Measurements from ENCODE around the gene DPM1.

DPM1 gene

DNA sequence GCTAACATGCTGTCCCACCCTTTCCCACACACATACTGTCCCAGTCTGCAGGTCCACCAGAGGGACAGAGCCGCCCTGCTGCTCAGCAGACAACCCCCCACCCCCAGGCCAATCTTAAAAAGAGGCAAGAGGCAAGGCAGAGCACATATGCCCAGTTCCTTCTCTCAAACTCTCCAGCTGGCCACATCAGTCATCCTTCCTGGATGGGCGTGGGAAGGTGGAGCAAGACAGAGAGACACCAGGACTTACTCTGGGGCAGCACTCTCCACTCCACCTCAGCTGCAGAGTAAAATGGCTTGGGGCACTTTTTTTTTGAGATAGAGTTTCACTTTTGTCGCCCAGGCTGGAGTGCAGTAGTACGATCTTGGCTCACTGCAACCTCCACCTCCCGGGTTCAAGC is 11.1 kb upstream of the DPM1 start:
- Histone ChIP-seq H3K9me3 (ENCODE audit: control insufficient read depth, low read length) (no peaks in the 10 kb centered on the region), H3K27ac (ENCODE audit: low read length, poor library complexity, severe bottlenecking) (no peak overlapping the region), H3K79me1 (replicated peaks; ENCODE audit: low read length, poor library complexity, severe bottlenecking) (no peaks in the 10 kb centered on the region), H4K8ac (ENCODE audit: low read length) (no peak overlapping the region), H2AK5ac (ENCODE audit: low read length, severe bottlenecking) (peak overlapping the region; percentile 1), H2BK5ac (ENCODE audit: low read depth, low read length, poor library complexity, severe bottlenecking) (no peak overlapping the region), H4K91ac (ENCODE audit: low read length) (no peak overlapping the region), H2BK12ac (ENCODE audit: low read length in 2 of 2) (no peak overlapping the region), H3K18ac (ENCODE audit: low read depth in 1 of 2, low read length in 2 of 2) (no peak overlapping the region), H3K4me2 (ENCODE audit: low read length, poor library complexity, severe bottlenecking) (no peak overlapping the region), H2BK15ac (ENCODE audit: low read depth, poor library complexity, severe bottlenecking) (no peak overlapping the region), H3K23ac (ENCODE audit: low read length in 2 of 2) (no peak overlapping the region), H3K14ac (ENCODE audit: low read length in 2 of 2) (no peak overlapping the region), H2BK120ac (ENCODE audit: low read depth, low read length) (no peak overlapping the region), H3K36me3 (ENCODE audit: control insufficient read depth in 1 of 2, insufficient read depth in 2 of 2, low read depth in 1 of 2, low read length in 2 of 2) (no peaks in the 10 kb centered on the region), H3K9ac (ENCODE audit: low read length) (no peak overlapping the region), H3K27me3 (ENCODE audit: control insufficient read depth in 1 of 2, insufficient read depth in 1 of 2, low read length in 2 of 2) (peaks cover 0 to 16% of the 10 kb centered on the region in 2 experiments), H3K4me1 (ENCODE audit: control insufficient read depth, insufficient read depth, low read depth, low read length) (peaks cover 11% of the 10 kb centered on the region), H3K4me3 (ENCODE audit: insufficient read depth in 1 of 2, low read depth in 1 of 2, low read length in 2 of 2) (no peak overlapping the region), H2AFZ (ENCODE audit: low read depth, low read length) (no peak overlapping the region), H3K4ac (ENCODE audit: low read depth in 1 of 2, low read length in 2 of 2) (no peak overlapping the region)
- 78% methylated on average over 5 of the region's 5 CpGs for WGBS
- no peak for DNase-seq

DNA sequence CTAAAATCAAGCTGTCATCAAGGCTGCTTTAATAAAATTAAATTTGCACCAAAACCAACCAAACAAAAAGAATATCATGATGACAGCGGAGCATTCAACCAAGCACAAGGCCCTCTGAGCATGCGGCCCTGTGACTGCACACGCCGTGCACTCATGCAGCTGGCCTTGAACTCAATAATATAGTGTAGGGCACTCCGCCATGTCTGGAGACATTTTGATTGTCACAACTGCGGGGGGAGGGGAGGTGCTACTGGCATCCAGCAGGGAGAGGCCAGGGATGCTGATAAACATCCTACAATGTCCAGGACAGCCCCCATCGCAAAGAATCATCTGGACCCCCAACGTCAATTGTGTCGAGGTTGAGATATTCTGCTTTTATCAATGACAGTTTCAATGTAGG is 10.0 kb upstream of the DPM1 start:
- Histone ChIP-seq H3K14ac (ENCODE audit: low read length in 2 of 2) (no peak overlapping the region), H3K23ac (ENCODE audit: low read length in 2 of 2) (no peak overlapping the region), H3K9ac (ENCODE audit: low read length) (no peak overlapping the region), H3K4me3 (ENCODE audit: insufficient read depth in 1 of 2, low read depth in 1 of 2, low read length in 2 of 2) (no peak overlapping the region), H3K27me3 (ENCODE audit: control insufficient read depth in 1 of 2, insufficient read depth in 1 of 2, low read length in 2 of 2) (peaks cover 0 to 16% of the 10 kb centered on the region in 2 experiments), H3K9me3 (ENCODE audit: control insufficient read depth, low read length) (no peaks in the 10 kb centered on the region), H2BK15ac (ENCODE audit: low read depth, poor library complexity, severe bottlenecking) (no peak overlapping the region), H2AK5ac (ENCODE audit: low read length, severe bottlenecking) (no peak overlapping the region), H2BK12ac (ENCODE audit: low read length in 2 of 2) (no peak overlapping the region), H2BK120ac (ENCODE audit: low read depth, low read length) (no peak overlapping the region), H3K18ac (ENCODE audit: low read depth in 1 of 2, low read length in 2 of 2) (no peak overlapping the region), H3K27ac (ENCODE audit: low read length, poor library complexity, severe bottlenecking) (no peak overlapping the region), H2BK5ac (ENCODE audit: low read depth, low read length, poor library complexity, severe bottlenecking) (no peak overlapping the region), H2AFZ (ENCODE audit: low read depth, low read length) (no peak overlapping the region), H4K8ac (ENCODE audit: low read length) (no peak overlapping the region), H3K79me1 (replicated peaks; ENCODE audit: low read length, poor library complexity, severe bottlenecking) (no peaks in the 10 kb centered on the region), H3K4me2 (ENCODE audit: low read length, poor library complexity, severe bottlenecking) (no peak overlapping the region), H4K91ac (ENCODE audit: low read length) (no peak overlapping the region), H3K36me3 (ENCODE audit: control insufficient read depth in 1 of 2, insufficient read depth in 2 of 2, low read depth in 1 of 2, low read length in 2 of 2) (no peaks in the 10 kb centered on the region), H3K4ac (ENCODE audit: low read depth in 1 of 2, low read length in 2 of 2) (no peak overlapping the region), H3K4me1 (ENCODE audit: control insufficient read depth, insufficient read depth, low read depth, low read length) (peaks cover 11% of the 10 kb centered on the region)
- WGBS: 80% methylated on average over 9 of the region's 9 CpGs
- no peak for DNase-seq

DNA sequence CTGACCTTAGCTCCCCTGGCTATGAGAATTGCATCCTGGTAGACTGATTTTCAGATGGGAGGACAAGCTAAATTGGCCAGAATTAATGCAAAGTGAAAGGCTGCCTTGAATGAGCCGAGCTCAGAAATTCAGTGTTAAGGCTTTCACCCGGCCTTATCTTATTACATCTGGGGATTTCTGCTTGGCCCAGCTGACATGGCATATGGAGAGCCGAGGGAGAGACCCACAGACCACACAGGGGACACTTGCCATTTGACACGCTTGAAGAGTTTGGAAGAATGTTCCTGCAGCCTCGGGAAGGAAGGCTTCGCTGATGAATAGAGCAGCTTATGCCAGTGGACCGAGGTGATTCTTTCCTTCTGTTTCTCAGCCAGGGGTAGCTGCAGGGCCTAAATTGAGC is 9.3 kb upstream of the DPM1 start:
- Histone ChIP-seq H3K4me2 (ENCODE audit: low read length, poor library complexity, severe bottlenecking) (peak overlapping the region; percentile 7), H3K14ac (ENCODE audit: low read length in 2 of 2) (no peak overlapping the region), H3K4me3 (ENCODE audit: insufficient read depth in 1 of 2, low read depth in 1 of 2, low read length in 2 of 2) (no peak overlapping the region), H3K18ac (ENCODE audit: low read depth in 1 of 2, low read length in 2 of 2) (no peak overlapping the region), H2BK120ac (ENCODE audit: low read depth, low read length) (no peak overlapping the region), H4K8ac (ENCODE audit: low read length) (no peak overlapping the region), H3K27me3 (ENCODE audit: control insufficient read depth in 1 of 2, insufficient read depth in 1 of 2, low read length in 2 of 2) (peaks cover 0 to 16% of the 10 kb centered on the region in 2 experiments), H3K4me1 (ENCODE audit: control insufficient read depth, insufficient read depth, low read depth, low read length) (peaks cover 11% of the 10 kb centered on the region), H3K4ac (ENCODE audit: low read depth in 1 of 2, low read length in 2 of 2) (no peak overlapping the region), H2BK12ac (ENCODE audit: low read length in 2 of 2) (no peak overlapping the region), H2AFZ (ENCODE audit: low read depth, low read length) (no peak overlapping the region), H3K23ac (ENCODE audit: low read length in 2 of 2) (no peak overlapping the region), H3K79me1 (replicated peaks; ENCODE audit: low read length, poor library complexity, severe bottlenecking) (no peaks in the 10 kb centered on the region), H3K9ac (ENCODE audit: low read length) (no peak overlapping the region), H2AK5ac (ENCODE audit: low read length, severe bottlenecking) (no peak overlapping the region), H4K91ac (ENCODE audit: low read length) (no peak overlapping the region), H3K9me3 (ENCODE audit: control insufficient read depth, low read length) (no peaks in the 10 kb centered on the region), H2BK5ac (ENCODE audit: low read depth, low read length, poor library complexity, severe bottlenecking) (no peak overlapping the region), H2BK15ac (ENCODE audit: low read depth, poor library complexity, severe bottlenecking) (no peak overlapping the region), H3K27ac (ENCODE audit: low read length, poor library complexity, severe bottlenecking) (peak overlapping the region; percentile 29), H3K36me3 (ENCODE audit: control insufficient read depth in 1 of 2, insufficient read depth in 2 of 2, low read depth in 1 of 2, low read length in 2 of 2) (peaks cover 0 to 3% of the 10 kb centered on the region in 2 experiments)
- DNase-seq: no peak
- 42% methylated on average over 7 of the region's 7 CpGs for WGBS

DNA sequence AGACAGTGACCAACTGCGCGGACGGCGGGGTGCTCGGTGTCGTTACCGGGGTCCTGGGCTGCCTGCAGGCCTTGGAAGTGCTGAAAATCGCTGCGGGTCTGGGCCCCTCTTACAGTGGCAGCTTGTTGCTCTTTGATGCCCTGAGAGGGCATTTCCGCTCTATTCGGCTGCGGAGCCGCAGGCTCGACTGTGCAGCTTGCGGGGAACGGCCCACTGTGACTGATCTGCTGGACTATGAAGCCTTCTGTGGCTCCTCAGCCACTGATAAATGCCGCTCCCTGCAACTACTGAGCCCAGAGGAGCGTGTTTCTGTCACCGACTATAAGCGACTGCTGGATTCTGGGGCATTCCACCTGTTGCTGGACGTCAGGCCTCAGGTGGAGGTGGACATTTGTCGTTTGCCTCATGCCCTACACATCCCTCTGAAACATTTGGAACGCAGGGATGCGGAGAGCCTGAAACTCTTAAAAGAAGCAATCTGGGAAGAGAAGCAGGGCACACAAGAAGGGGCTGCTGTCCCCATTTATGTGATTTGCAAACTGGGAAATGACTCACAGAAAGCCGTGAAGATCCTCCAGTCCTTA is 1.3 kb upstream of the DPM1 start:
- Histone ChIP-seq H3K4me3 (ENCODE audit: insufficient read depth in 1 of 2, low read depth in 1 of 2, low read length in 2 of 2) (peak overlapping the region; percentile 95 to 97), H4K91ac (ENCODE audit: low read length) (no peak overlapping the region), H3K27me3 (ENCODE audit: control insufficient read depth in 1 of 2, insufficient read depth in 1 of 2, low read length in 2 of 2) (no peaks in the 10 kb centered on the region), H2BK15ac (ENCODE audit: low read depth, poor library complexity, severe bottlenecking) (no peak overlapping the region), H3K14ac (ENCODE audit: low read length in 2 of 2) (no peak overlapping the region), H3K36me3 (ENCODE audit: control insufficient read depth in 1 of 2, insufficient read depth in 2 of 2, low read depth in 1 of 2, low read length in 2 of 2) (peaks cover 0 to 34% of the 10 kb centered on the region in 2 experiments), H3K9ac (ENCODE audit: low read length) (peak overlapping the region; percentile 97), H2BK5ac (ENCODE audit: low read depth, low read length, poor library complexity, severe bottlenecking) (no peak overlapping the region), H3K27ac (ENCODE audit: low read length, poor library complexity, severe bottlenecking) (no peak overlapping the region), H2BK12ac (ENCODE audit: low read length in 2 of 2) (no peak overlapping the region), H2AK5ac (ENCODE audit: low read length, severe bottlenecking) (no peak overlapping the region), H2AFZ (ENCODE audit: low read depth, low read length) (no peak overlapping the region), H2BK120ac (ENCODE audit: low read depth, low read length) (no peak overlapping the region), H4K8ac (ENCODE audit: low read length) (no peak overlapping the region), H3K23ac (ENCODE audit: low read length in 2 of 2) (no peak overlapping the region), H3K4me2 (ENCODE audit: low read length, poor library complexity, severe bottlenecking) (peak overlapping the region; percentile 98), H3K9me3 (ENCODE audit: control insufficient read depth, low read length) (peaks cover 6% of the 10 kb centered on the region), H3K4ac (ENCODE audit: low read depth in 1 of 2, low read length in 2 of 2) (no peak overlapping the region), H3K4me1 (ENCODE audit: control insufficient read depth, insufficient read depth, low read depth, low read length) (peaks cover 17% of the 10 kb centered on the region), H3K18ac (ENCODE audit: low read depth in 1 of 2, low read length in 2 of 2) (no peak overlapping the region), H3K79me1 (replicated peaks; ENCODE audit: low read length, poor library complexity, severe bottlenecking) (peaks cover 21% of the 10 kb centered on the region)
- 84% methylated on average over 25 of the region's 25 CpGs for WGBS
- no peak for DNase-seq
